ENCODE results near the gene SH3GL2.

Gene SH3GL2

DNA sequence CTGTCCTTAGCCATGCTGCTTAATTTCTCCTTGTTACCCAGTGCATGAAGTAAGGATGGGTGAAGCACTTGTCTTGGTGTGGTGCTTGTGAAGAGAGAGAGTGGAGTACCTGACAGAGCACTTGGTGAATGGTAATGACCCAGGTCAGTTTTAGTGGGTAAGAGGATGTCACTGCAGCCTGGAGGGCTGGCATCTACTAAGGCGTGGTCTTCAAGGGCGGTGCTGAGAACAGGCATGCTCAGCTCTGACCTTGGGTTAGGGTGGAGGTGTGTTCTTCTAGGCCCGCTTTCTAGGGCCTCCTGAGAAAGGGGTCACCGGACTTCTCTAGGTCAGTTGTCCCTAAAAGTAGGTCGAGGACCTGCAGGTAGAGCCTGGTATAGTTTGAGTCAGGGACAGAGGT, 25.7 kb downstream of the SH3GL2 start:
- H3K27ac ChIP-seq, result no peak overlapping the region
- no peak overlapping the region for H3K4me3 ChIP-seq

DNA sequence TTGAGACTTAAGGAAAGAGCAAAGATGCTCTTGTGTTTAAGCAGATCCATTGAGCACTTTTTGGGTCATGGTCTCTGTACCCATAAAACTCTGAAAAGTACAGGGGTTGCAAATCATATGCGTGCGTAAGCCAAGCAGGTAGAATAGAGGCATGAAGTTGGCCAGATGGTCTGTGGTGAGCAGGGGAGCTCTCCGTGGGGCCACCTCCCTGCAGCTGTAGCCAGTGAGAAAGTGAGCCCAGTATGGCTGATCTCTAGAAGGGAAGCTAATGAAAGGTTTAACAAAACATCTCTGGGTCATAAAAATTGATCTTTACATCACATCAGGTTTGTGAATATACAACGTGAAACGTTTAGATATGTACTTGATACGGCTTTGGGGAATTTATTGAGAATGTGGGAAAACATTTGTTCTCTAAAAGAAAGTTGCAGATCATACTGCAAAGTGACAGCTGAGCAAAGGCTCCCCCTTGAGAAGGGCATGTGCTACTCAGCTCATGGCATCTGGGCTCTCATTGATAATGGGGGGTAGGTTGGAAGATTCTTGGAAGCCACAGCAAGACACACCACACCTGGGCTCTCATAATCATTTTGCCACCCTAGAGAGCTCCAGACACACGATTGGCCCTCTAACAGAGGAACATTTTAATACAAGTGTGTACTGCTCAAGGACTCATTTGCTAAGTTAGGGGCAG, 30.6 kb downstream of the SH3GL2 start:
- H3K4me3 ChIP-seq, result no peak overlapping the region
- H3K27ac ChIP-seq, result no peak overlapping the region

DNA sequence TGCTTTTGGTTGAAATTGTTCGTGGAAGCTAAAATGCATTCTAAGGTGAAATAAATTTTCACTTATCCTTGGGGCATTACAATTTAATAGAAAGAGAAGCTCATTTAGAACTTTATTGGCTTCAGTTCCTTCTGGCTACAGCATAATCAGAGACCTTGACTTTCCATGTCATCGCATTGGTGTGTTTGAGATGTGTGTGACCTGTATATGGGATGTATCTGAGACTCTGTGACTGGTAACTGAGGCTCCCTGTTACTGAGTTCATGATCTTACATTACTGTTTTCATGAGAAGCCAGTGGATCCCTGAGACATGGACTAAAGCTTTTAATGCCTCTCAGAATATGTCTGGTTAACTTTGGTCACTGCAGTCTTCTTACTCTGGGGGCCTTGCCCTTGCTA, 32.5 kb downstream of the SH3GL2 start:
- no peak overlapping the region for H3K27ac ChIP-seq

DNA sequence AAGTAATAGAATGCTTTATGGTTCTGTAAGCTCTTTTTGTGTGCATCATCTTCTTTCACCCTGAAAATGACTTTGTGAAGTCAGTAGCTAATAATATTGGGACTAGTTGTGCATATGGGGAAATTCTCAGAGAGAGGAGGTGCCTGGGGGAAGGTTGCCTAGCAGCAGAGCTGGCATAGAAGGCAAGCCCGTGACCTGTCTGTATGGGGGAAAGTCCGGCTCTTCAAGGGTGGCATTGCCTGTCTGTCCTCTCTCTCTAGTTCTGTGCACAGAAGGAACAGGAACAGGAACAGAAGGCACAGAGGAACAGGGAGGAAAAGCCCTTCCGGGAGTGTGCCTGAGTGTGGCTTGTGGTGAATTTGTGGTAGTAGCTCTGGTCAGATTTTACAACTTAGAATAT, 33.1 kb downstream of the SH3GL2 start:
- Histone ChIP-seq H3K27ac (no peak overlapping the region), H3K4me3 (no peak overlapping the region)

More for the DNA sequence above, 32.5 kb downstream of the SH3GL2 start:
- no peak overlapping the region for H3K4me3 ChIP-seq

DNA sequence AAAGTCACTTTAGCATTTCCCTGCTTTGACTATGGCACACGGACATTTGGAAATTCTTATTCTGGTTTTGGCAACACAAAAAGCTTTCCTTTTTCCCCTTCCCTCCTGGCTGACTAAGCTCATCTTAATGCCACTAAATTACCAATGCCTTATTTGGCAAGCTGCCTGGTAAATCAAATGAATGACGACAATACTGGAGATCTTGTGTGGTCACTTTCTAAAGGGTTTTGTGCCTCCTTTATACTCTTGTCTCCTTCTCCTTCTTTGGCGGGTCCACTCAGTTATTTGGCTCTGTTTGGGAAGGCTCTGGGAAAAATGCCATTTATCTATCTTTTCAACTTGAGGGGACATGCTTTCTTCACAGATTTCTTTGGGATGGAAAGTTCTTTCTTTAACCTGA, 34.9 kb downstream of the SH3GL2 start:
- Histone ChIP-seq H3K4me3 (no peak overlapping the region), H3K27ac (no peak overlapping the region)

DNA sequence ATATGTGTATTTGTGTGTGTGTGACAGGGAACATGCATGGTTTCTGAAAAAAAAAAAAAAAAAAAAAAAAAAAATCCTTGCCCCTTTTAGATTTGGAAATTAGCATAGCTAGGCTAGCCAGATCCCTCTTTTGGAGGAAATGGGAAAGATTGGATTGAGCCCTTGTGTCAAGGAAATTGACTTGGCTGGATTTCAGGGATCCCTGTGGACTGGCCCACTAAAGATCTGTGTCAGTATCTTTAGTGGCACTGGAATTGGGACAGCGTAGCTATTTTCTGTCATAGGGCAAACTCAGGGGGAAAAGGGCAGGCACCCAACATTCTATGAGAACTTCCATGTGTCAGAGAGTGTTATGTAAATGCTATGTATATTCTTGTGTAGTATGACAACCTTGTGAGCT, 35.4 kb downstream of the SH3GL2 start:
- no peak overlapping the region for H3K4me3 ChIP-seq
- H3K27ac ChIP-seq, result no peak overlapping the region

DNA sequence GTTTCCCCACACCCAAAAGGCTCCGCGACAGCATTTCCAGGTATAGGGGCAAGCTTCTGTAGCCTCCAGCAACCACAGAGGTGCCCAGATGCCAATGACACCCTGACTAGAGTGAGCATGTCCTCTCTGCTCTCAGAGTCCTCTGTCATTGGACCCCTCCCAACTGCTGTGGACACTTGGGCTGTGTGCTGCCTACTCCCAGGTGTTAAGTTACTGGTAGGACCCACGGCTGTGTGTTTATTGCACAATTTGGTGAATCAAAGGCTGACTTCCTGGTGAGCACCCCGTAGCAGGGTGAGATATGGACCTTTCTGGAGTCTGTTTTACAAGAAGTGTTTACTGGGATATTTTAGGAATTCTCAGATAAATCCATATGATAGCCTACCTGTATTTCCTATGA, 36.0 kb downstream of the SH3GL2 start:
- H3K4me3 ChIP-seq, result no peak overlapping the region
- no peak overlapping the region for H3K27ac ChIP-seq

DNA sequence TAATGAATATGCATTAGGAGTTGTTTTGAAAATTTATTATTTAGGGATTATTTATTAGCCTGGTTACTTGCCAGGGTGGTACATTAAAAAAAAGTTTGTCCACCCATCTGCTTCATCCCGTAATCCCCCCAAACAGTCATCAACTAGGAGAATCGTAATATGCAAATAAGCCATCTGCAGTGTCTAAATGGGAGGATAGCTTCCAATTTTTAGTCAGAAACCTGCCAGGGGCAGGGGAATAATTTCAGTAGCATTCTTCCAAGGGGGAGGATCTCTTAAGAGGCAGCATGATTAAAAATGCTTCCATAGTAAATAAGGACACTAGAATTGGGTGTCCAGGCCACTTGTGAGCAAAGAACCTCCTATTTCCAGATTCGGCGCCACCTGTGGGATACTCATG, 43.3 kb downstream of the SH3GL2 start:
- Histone ChIP-seq H3K27ac (no peak overlapping the region), H3K4me3 (no peak overlapping the region)

DNA sequence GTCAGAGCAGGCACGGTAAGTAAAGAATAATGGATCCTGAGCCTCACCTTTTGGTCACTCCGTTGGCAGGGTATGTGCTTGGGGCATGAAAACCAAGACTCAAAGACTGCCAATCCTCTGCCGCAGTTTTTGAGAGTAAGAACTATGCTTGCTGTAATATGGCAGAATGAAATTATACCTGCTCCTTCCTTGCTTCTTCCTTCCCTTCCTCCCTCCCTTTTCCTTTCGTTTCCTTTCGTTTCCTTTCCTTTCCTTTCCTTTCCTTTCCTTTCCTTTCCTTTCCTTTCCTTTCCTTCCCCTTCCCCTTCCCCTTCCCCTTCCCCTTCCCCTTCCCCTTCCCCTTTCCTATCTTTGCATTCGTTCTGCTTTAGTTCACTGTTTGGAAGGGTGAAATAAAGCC, 43.9 kb downstream of the SH3GL2 start:
- no peak overlapping the region for H3K27ac ChIP-seq
- no peak overlapping the region for H3K4me3 ChIP-seq

DNA sequence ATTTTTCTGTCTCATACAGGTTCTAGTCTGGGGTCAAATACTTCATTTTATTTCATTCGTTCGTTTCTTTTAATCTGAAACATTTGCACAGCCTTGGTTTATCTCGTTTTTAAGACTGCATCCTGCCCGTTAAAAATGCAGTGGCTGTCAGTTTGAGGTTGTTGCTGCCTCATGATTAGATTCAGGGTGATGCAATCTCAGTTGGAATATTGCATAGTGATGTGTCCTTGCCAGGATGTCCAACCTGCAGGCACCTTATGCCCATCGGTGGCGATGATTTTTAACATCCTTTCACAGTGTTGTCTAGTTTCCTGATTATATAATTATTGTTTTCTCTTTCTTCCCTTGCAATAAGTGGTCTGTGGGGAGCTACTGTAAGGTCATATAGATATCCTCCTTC, 45.1 kb downstream of the SH3GL2 start:
- Histone ChIP-seq H3K4me3 (no peak overlapping the region), H3K27ac (no peak overlapping the region)

DNA sequence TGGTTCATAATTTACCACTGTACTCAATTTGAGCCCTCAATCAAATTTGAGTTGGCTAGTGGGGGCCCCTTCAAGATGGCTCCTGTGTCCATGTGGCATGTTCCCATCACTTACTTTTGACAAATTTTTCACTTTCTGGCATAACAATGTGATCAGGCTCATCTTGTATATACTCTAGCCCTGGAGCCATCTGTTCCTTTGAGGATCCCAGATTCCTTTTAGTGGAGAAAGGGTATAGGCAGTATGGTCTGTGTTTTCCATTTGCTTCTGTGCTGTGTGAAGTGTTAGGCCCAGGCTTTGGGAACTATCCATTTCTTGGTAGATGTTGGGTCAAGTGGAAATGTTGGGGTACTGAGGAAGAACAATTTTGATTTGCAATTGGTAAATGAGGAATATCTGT, 45.7 kb downstream of the SH3GL2 start:
- no peak overlapping the region for H3K4me3 ChIP-seq
- H3K27ac ChIP-seq, result no peak overlapping the region

DNA sequence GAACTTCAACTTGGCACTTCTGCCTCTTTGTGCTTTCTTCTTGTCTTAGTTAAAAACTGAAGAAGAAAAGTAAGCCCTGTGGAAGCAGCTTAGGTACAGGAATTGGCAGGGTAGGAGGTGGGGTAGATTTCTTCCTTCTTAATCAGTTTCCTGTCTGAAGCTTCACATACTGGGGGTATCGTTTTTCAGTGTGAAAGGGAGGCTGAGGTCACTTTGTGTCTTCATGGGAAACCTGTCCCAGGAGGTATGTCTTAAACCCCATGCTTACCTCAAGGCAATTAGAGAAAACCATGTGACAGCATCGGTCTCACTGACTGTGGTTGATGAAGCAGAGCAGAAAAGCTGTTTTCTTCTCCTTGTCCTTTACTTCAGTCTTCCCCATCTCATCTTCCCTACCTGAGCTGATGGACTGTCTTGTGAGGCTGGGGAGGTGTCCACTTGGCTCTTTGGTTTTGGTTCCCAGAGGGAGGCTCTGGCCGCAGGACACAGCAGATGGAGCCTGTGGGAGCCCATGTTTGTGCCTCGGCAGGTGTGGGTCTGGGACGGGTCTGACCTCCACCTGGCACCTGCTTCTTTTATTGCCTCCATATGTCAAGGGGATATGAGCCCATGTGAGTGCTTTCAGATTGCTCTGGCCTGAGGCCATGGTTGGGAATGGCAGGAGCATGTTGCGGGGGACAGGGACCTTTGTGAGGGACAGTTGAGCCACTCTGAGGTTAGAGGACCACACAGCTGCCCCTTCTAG, 47.0 kb downstream of the SH3GL2 start:
- Histone ChIP-seq H3K27ac (no peak overlapping the region), H3K4me3 (no peak overlapping the region)

DNA sequence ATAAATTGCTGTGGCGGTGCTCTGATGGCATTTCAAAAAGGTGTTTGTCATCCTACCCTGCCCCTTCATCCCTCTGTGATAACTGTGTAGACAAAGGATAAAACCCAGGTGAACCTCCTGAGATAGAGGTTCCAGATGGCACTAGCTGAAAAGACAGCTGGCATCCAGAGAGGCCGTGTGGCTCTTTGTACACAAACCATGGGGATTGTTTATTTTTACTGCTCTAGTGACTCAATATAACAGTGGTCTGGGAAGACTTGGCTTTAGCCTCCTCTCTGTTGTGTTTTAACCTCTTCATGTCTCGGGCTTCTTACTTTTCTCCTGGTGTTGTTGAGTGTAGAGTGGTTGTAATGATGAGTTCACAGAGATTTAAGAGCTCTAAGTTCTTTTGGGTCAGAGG, 48.8 kb downstream of the SH3GL2 start:
- no peak overlapping the region for H3K4me3 ChIP-seq
- H3K27ac ChIP-seq, result no peak overlapping the region

DNA sequence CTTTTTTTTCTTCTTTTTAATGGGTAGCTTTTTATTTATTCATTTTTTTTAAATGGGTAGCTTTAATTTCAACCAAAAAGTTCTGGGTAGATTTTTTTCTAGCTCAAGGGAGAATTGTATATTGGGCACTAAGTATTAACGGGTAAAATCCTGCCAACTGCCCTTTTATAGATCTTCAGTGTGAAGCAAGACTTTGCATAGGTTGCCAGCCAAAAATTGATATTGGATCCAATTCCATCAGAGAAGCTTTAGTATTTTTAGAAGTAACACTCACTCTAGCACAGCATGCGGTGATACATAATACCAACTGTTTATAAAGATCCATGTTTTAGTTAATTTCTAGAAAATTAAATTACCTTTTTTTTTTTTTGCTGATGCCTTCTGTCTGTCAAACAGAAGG, 49.8 kb downstream of the SH3GL2 start:
- H3K4me3 ChIP-seq, result no peak overlapping the region
- H3K27ac ChIP-seq, result no peak overlapping the region

DNA sequence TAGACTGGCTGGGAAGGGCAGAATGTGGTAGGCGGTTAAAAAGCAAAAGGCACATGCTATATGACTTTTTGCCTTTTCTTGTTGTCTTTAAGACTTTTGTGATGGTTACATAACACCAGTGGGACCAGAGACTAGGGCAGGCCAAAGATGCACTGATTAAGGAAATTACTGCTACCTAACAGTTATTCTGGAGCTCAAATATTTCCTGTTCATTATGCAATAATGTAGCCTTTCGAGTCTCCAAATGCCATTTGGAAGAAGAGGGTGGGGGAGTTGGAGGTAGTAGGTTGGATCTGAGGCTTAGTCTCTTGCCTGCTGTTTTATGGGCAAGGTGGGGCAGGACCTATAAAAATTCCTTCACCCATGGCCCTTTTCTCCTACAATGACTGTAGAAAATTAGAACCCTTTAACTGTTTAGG, 51.7 kb downstream of the SH3GL2 start:
- Histone ChIP-seq H3K27ac (no peak overlapping the region), H3K4me3 (no peak overlapping the region)

DNA sequence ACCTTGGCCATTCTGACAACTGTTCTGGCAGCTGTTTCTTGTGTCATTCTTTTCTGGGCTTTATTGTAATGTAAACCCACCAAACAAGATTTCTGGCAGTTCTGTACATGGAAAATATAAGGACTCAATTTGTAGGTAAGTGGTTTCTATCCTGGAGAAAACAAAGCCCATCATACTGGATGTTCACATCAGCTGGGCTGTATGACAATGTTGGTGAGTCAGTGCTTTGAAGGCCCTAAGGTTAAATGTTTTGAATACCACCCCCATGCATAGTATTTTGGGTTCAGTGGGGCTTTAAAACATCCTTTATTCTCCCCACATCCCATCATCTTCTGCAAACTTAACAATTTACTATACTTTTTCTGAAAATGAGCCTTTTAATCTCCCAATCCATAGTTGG, 52.5 kb downstream of the SH3GL2 start:
- Histone ChIP-seq H3K27ac (no peak overlapping the region), H3K4me3 (no peak overlapping the region)

DNA sequence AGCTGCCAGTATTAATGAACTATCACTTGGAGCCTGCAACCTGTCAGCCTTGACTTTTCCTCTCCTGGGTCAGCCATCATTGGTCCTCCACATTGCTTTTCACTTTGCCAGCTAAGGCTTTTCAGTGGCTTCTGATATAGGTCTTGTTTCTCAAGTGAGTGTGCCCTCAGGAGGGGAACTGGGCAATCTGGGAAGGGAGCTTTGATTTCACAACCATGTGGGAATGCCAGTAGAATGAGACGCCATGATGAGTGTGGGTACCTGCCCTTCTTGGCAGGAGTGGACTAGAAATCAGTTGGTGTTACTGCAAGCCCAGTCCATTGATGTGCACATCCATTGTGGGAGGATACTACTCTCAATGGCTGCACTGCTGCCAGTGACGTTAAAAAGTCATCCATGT, 54.1 kb downstream of the SH3GL2 start:
- no peak overlapping the region for H3K4me3 ChIP-seq
- no peak overlapping the region for H3K27ac ChIP-seq

DNA sequence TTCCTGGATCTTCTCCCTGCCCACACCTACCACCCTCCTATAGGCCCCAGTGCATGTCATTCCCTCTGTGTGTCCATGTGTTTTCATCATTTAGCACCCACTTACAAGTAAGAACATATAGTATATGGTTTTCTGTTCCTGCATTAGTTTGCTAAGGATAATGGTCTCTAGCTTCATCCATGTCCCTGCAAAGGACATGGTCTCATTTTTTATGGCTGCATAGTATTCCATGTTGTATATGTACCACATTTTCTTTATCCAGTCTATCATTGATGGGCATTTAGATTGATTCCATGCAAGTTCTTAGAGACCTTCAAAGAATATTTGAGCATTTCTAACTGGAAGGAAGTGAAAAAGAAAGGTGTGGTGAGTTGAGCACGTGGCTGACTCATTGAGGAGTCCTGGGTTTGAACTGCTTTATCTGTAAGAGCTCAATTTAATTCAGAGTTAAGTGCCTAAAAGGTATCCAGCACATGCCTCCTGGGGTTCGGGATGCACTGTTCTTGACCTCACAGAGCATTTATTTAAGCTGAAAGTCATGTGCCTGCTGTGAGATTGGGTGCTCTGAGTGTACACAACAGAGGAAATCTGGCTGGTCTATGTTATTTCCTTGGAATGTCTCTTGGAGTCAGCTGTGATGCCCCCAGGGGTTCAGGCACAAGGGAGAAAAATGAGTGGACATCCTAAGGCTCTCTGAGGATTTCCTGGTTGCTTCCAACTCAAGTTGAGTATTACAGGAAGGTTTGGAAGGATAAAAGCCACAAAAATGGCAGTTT, 56.4 kb downstream of the SH3GL2 start:
- Histone ChIP-seq H3K4me3 (no peak overlapping the region), H3K27ac (no peak overlapping the region)

DNA sequence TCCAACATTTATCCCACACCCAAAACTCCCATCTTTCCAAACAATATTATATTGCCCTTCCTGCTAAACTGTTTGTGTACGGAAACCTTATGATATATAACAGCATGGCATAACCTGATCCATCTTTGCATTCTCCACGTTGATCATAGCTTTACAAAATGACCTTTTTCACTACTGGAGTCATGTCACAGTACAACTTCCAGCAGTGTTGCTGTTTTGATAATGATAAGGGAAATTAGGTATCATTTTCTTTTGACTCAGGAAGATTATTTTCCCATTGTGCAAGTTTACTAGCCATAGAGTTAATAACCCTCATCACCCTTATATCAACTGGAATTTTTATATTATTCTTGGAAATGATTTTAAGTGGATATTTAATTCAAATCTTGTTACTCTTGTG, 57.5 kb downstream of the SH3GL2 start:
- Histone ChIP-seq H3K4me3 (no peak overlapping the region), H3K27ac (no peak overlapping the region)

DNA sequence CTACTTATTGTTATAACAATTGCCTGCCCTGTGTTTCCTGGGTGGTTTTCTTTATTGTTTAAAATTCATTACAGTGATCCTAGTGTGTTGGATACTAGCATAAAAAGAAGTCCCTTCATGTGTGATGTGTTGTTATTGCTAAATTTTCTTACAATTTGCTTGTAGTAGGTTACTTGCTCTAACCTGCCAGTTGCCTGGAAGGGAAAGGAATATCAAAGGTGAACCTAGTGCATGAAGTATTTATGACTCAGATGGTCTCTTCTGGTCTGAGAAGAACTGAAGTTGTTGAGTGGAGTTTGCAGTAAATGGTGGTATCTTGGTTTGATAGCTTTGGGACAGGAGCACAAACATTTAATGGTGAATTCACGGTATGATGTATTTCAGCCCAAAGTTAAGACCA, 58.0 kb downstream of the SH3GL2 start:
- no peak overlapping the region for H3K4me3 ChIP-seq
- no peak overlapping the region for H3K27ac ChIP-seq

DNA sequence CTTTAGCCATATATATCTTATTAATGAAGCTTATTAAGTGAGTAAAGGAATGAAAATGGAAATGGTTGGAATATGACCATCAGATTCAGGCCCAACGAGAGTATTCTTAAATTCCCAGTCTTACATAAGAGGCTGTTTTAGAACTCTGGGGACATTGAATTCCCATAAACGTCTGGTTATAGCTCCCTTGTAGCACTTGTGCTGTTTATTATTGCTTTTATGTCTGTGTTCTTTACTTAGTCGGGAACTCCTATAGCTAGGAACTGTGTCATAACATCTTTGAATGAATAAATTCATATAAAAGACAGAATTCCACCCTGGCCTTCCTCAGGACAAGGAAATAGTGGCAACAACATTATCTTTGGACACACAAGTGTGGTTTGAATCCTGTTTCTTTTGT, 58.4 kb downstream of the SH3GL2 start:
- H3K27ac ChIP-seq, result no peak overlapping the region
- no peak overlapping the region for H3K4me3 ChIP-seq

Data from skin epidermis (tissue), 12 donors.